ENCODE data around the gene CDK14. TPM values are rescaled to one million over a fixed set of nuclear protein-coding genes. Genes with fewer than 3 reads are reported as not detected.

CDK14 gene
- total RNA-seq, 3 donors from 2014 or later, result 0.71 to 1.1 (median 0.95) TPM

DNA sequence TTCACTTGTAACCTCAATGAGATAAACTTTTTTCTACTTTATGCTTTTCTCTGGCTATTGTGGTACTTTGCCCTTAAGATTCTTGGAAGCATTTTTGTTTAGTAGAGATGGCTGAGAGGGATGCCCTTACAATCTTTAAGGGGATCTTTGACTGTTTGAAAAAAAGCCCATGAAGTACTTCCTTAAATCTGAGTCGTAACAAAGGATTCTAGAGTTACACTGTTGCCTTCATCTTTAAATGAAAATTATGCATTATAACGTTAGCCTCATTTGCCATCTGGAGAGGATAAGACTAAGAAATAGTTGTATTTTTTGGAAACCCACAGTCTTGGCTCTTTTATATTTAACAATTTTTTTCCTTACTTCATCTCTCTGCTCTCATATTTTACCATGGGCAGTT is 630.3 kb downstream of the CDK14 start:
- Mint-ChIP-seq H3K27me3 (ENCODE audit: low read depth) (no peaks in the 10 kb centered on the region), H3K4me1 (ENCODE audit: low read depth) (no peaks in the 10 kb centered on the region), H3K36me3 (ENCODE audit: insufficient read depth) (no peaks in the 10 kb centered on the region), H3K4me3 (no peak overlapping the region), H3K9me3 (no peaks in the 10 kb centered on the region)
- ATAC-seq (no peak), DNase-seq (no peak)

DNA sequence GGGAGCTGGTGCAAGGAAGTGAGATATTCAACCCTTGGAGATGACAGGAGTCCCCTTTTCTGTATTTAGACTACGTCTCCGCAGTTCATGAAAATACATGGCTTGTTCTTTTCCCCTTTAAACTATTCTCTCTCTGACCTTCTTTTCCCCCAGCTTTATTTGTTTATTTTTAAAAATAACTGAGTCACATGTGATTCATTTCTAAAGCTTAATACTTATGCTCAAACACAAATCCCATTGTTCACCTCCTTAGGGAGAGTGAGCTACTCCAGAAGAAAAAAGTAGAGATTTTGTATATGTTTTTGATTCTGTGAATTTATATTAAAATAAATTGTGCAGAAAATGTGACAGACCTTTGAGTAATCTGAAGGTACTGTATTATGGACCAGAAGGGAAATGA is 632.2 kb downstream of the CDK14 start:
- H3K36me3 Mint-ChIP-seq (ENCODE audit: insufficient read depth), result no peaks in the 10 kb centered on the region
- no peaks in the 10 kb centered on the region for H3K27me3 Mint-ChIP-seq (ENCODE audit: low read depth)
- ATAC-seq, result no peak
- no peak for DNase-seq
- H3K4me3 Mint-ChIP-seq, result no peak overlapping the region
- no peaks in the 10 kb centered on the region for H3K4me1 Mint-ChIP-seq (ENCODE audit: low read depth)
- H3K9me3 Mint-ChIP-seq, result no peaks in the 10 kb centered on the region

DNA sequence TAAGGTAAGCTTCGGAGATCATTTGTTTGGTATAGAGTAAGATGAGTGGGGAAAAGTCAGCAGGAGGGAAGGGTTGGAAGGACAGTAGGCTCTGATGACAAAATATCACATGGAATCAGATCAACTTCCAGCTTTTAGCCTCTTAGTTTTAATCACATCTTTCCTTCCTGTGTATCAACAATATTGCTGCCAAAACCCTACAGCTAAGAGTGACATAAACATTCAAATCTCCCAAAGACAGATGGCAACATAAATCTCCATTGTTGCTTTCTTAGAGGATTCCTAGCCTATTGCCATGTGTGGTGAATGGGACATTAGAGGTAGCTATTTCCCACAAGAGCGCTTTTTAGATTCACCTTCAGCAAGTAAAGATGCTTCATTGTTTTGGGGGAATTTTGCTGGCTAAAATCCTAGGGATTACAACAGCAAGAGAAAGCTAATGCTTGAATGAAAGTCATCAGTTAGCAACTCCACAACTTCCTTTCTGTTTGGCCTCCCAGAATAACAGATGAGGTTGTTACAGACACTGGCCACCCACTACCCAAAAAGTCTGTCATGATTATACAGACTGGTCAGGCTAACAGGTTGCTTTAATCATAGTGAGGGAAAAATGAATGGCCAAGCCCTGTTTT is 632.9 kb downstream of the CDK14 start:
- Mint-ChIP-seq H3K36me3 (ENCODE audit: insufficient read depth) (no peaks in the 10 kb centered on the region), H3K4me3 (no peak overlapping the region), H3K4me1 (ENCODE audit: low read depth) (no peaks in the 10 kb centered on the region), H3K27me3 (ENCODE audit: low read depth) (no peaks in the 10 kb centered on the region), H3K9me3 (no peaks in the 10 kb centered on the region)
- ATAC-seq, result no peak
- no peak for DNase-seq

DNA sequence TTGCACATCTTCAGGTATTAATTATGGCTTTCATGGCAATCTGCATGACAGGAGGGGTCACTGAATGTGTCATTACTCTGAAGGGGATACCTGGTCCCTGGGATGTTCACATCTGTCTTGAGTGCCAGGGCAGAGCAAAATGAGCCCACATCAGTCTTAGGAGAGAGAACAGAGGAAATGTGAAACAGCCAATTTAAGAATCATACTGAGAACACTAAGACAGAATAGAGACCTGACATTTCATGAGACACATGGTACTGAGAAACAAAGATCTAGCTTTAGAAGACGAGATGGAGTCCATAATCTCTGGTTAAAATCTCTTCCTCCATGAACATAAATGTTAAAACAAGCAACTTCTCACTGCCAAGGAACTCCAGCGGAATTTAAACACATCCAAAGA is 634.0 kb downstream of the CDK14 start:
- DNase-seq, result no peak
- Mint-ChIP-seq H3K4me3 (no peak overlapping the region), H3K27me3 (ENCODE audit: low read depth) (no peaks in the 10 kb centered on the region), H3K4me1 (ENCODE audit: low read depth) (no peaks in the 10 kb centered on the region), H3K9me3 (no peaks in the 10 kb centered on the region), H3K36me3 (ENCODE audit: insufficient read depth) (no peaks in the 10 kb centered on the region)
- ATAC-seq, result no peak

DNA sequence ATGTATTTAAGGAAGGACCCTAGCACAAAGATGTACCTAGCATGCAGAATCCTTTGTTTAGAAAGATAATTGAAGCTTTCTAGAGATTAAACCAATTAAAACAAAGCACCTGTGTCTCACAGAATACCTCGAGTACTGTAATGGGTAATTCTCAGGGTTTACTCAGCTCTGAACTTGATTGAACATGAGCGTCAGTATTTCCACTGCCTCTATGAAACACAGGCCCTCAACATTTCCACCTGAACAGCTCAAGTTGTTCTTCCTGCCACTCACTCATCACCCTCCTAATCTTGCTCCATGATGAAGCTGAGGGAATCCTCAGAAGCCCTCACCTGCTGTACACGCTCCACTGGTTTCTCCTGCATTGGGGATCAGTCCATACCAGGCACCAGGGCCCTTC is 634.4 kb downstream of the CDK14 start:
- Mint-ChIP-seq H3K9me3 (no peaks in the 10 kb centered on the region), H3K4me1 (ENCODE audit: low read depth) (no peaks in the 10 kb centered on the region), H3K27me3 (ENCODE audit: low read depth) (no peaks in the 10 kb centered on the region), H3K4me3 (no peak overlapping the region), H3K36me3 (ENCODE audit: insufficient read depth) (no peaks in the 10 kb centered on the region)
- no peak for DNase-seq
- ATAC-seq, result no peak

DNA sequence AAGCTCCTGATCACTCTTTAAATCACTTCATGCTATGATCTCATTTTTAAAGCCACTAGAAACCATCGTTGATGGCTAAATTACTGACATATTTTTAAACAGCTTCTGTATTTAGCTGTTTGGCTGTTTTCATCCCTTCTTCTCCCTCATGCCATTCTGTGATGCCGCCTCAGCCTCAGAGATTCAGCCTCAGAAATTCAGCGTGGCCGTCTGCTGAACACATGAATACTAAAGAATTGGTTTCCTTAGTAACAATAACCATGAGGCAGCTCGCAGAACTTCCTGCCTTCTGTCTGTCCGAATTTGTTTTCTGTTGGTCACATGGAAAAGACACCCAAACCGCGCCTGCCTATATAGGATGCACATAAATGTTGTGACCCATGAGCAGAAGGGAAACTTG is 637.1 kb downstream of the CDK14 start:
- Mint-ChIP-seq H3K4me1 (ENCODE audit: low read depth) (no peaks in the 10 kb centered on the region), H3K27me3 (ENCODE audit: low read depth) (no peaks in the 10 kb centered on the region), H3K9me3 (no peaks in the 10 kb centered on the region), H3K4me3 (no peak overlapping the region), H3K36me3 (ENCODE audit: insufficient read depth) (no peaks in the 10 kb centered on the region)
- ATAC-seq, result no peak
- DNase-seq, result no peak

DNA sequence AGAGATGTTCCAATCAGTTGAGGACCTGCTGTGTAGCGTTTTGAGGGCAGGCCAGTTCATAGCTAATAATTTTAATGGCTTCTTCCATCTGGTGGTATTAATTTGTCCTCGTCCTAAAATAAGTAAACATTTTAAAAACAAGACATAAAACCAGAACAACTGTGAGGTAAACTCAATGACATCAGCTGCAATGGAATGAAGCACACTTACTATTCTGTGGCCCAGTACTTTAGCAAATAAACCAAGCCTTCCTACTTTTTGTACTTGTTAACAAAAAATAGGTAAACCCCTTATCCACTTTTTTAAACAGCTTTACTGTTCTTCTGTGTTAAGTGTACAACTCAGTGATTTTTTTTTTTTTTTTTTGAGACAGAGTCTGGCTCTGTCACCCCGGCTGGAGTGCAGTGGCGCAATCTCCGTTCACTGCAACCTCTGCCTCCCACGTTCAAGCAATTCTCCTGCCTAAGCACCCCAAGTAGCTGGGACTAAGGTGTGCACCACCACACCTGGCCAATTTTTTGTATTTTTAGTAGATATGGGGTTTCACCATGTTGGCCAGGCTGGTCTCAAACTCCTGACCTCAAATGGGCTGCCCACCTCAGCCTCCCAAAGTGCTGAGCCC is 639.2 kb downstream of the CDK14 start:
- H3K36me3 Mint-ChIP-seq (ENCODE audit: insufficient read depth), result no peaks in the 10 kb centered on the region
- no peak overlapping the region for H3K4me3 Mint-ChIP-seq
- ATAC-seq (no peak), DNase-seq (no peak)
- H3K4me1 Mint-ChIP-seq (ENCODE audit: low read depth), result no peaks in the 10 kb centered on the region
- H3K9me3 Mint-ChIP-seq, result no peaks in the 10 kb centered on the region
- H3K27me3 Mint-ChIP-seq (ENCODE audit: low read depth), result no peaks in the 10 kb centered on the region

DNA sequence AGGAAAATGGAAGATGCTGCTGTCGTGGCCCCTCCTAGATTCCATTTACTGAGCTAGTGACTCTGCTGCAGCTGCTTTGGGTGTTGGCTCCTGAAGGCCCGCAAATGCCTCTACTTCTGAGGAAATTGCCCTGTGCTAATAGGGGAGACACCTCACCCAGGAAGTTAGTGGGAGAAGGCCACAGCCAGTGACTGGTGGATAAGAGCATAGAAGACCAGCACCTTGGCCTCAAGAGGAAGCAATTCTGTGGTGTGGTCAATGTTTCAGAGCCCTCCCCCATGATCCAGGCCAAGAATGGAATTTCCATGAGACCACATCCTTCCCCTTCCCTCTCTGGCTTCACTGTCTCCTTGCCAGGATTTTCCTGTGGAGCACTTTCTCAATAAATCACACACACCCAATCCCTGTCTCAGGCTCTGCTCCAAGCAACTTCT is 643.1 kb downstream of the CDK14 start:
- Mint-ChIP-seq H3K36me3 (ENCODE audit: insufficient read depth) (no peaks in the 10 kb centered on the region), H3K4me1 (ENCODE audit: low read depth) (no peaks in the 10 kb centered on the region), H3K27me3 (ENCODE audit: low read depth) (no peaks in the 10 kb centered on the region)

DNA sequence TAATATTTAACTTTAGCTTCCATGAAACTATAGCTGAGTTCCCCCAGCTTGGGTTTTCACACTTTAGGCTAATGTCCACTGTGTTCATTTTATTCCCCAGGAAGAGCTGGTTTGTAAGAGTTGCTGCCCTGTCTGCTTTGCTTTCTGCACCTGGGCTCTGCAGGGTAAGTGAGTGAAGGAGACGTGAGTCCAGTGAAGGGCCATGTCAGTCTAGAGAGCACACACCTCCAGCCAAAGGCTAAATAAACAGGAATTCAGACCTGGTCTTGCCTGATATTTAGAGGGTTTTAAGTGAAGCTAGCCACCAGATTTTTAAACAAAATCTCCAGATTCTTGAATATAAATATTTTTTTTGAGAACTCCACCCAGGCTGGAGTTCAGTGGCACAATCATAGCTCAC is 643.7 kb downstream of the CDK14 start:
- Mint-ChIP-seq H3K36me3 (ENCODE audit: insufficient read depth) (no peaks in the 10 kb centered on the region), H3K4me3 (no peak overlapping the region), H3K4me1 (ENCODE audit: low read depth) (no peaks in the 10 kb centered on the region), H3K9me3 (no peaks in the 10 kb centered on the region), H3K27me3 (ENCODE audit: low read depth) (no peaks in the 10 kb centered on the region)
- DNase-seq, result no peak
- ATAC-seq, result no peak

More for the DNA sequence above, 643.1 kb downstream of the CDK14 start:
- DNase-seq (no peak), ATAC-seq (no peak)
- H3K4me3 Mint-ChIP-seq, result no peak overlapping the region
- H3K9me3 Mint-ChIP-seq, result no peaks in the 10 kb centered on the region

DNA sequence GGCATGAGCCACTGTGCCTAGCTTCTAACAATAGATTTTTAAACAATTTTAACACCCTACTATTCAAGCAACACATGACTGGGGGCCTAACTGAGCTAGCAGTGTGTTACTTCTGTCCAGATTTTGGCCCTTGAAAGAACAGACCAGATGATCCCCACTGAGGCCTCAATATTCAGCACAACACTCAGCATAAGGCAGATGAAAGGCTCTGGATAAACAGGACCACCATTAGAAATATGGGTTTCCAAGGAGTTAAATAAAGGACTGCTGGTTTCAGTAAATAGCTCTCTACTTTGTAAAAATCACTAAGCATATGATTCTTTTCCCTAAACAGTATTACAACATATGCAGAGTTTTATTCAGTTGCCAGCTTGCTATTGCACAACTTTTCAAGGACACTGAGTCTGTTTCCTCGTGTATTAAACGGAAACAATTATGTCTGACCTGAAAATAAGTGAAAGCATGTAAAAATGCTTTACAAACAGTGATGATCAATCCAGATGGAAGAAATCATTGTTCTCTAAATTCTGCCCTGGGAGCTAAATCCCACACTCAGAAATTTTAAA is 644.3 kb downstream of the CDK14 start:
- H3K27me3 Mint-ChIP-seq (ENCODE audit: low read depth), result no peaks in the 10 kb centered on the region
- H3K9me3 Mint-ChIP-seq, result no peaks in the 10 kb centered on the region
- DNase-seq (no peak), ATAC-seq (no peak)
- no peak overlapping the region for H3K4me3 Mint-ChIP-seq
- no peaks in the 10 kb centered on the region for H3K4me1 Mint-ChIP-seq (ENCODE audit: low read depth)
- no peaks in the 10 kb centered on the region for H3K36me3 Mint-ChIP-seq (ENCODE audit: insufficient read depth)

DNA sequence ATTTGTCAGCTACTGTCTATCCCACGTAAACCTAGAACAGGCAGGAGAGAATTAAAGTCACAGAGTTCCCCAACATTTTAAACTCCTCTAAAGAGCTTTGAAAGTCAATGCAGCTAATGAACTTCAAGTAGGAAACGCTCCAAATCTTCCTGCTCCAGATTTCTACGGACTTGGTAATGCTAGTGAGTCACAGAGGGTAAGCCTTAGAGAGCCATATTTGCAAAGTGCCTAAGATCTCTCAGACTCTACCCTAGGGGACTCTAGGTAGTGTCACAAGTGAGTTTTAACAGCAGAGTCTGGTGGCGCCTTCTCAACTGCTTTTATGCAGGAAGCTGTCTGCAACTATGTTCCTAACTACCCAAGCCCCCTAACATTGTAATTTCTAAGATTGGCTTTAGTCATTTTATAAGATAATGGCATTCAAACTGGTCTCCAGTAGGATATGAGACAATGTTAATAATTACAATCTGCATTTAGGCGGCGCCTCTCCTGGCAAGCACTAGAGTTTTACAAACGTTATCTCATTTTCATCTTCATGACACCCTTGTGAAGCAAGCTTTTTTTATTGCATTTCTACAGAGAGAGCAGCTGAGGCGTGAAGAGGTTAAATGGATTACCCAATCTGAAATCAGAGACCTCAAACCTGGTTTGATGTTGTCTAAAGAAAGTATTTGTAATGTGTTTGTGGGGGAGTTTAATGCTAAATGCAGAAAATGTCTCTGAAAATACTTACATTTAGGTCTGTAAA is 646.1 kb downstream of the CDK14 start:
- ATAC-seq (no peak), DNase-seq (no peak)
- no peaks in the 10 kb centered on the region for H3K27me3 Mint-ChIP-seq (ENCODE audit: low read depth)
- no peaks in the 10 kb centered on the region for H3K9me3 Mint-ChIP-seq
- H3K4me3 Mint-ChIP-seq, result no peak overlapping the region
- H3K4me1 Mint-ChIP-seq (ENCODE audit: low read depth), result no peaks in the 10 kb centered on the region
- H3K36me3 Mint-ChIP-seq (ENCODE audit: insufficient read depth), result no peaks in the 10 kb centered on the region

DNA sequence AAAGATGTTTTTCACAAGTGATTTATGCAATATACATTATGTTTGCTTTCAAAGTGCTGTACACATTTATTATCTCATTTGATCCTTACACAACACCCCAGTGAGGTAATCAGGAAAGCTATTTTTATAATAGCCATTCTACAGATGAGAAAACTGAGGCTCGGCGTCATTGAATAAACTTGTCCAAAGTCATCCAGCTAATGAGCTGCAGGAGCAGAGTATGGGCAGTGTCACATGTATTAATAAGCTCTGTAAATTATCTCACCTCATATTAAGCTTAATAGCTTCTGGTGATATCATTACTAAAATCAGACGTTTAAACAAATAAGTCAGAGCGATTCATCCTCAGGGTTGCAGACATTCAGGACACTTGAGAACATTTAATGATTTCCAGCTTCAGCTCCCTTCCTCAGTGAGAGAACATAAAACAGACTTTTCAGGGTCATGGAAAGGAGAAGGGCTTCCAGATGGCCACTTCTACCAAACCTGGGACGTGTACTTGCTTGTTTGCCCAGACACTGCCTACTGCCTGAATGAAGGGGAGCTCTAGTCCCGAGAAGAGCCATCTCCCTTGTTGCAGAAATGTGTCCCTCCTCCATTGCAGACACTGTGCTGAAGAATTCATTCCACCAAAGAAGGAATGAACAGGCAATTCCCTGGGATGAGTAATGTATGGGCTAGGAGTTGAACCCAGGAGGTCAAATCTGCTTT is 647.6 kb downstream of the CDK14 start:
- Mint-ChIP-seq H3K9me3 (no peaks in the 10 kb centered on the region), H3K36me3 (ENCODE audit: insufficient read depth) (no peaks in the 10 kb centered on the region), H3K4me1 (ENCODE audit: low read depth) (no peaks in the 10 kb centered on the region), H3K4me3 (no peak overlapping the region), H3K27me3 (ENCODE audit: low read depth) (no peaks in the 10 kb centered on the region)
- DNase-seq, result no peak
- ATAC-seq, result no peak

DNA sequence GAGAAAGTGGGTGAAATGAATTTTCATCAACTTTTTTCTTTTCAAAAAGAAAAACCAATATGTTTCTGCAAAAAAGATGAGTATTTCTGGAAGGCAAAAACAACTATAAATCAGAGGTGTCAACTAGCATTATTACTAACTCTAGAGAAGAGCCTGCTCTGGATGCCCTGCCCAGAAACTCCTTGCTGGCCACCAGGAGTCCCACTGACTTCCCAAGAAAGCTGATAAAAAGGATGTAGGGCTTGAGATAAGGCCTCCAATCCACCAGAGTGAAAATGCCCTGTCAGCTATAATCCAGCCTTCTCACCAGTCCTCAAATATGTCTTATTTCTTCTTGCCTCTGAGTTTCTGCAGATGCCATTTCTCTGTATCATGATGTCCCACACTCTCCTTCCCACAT is 651.4 kb downstream of the CDK14 start:
- no peaks in the 10 kb centered on the region for H3K27me3 Mint-ChIP-seq (ENCODE audit: low read depth)
- H3K4me1 Mint-ChIP-seq (ENCODE audit: low read depth), result no peaks in the 10 kb centered on the region
- H3K36me3 Mint-ChIP-seq (ENCODE audit: insufficient read depth), result no peaks in the 10 kb centered on the region
- ATAC-seq (no peak), DNase-seq (no peak)
- H3K9me3 Mint-ChIP-seq, result no peaks in the 10 kb centered on the region
- no peak overlapping the region for H3K4me3 Mint-ChIP-seq

DNA sequence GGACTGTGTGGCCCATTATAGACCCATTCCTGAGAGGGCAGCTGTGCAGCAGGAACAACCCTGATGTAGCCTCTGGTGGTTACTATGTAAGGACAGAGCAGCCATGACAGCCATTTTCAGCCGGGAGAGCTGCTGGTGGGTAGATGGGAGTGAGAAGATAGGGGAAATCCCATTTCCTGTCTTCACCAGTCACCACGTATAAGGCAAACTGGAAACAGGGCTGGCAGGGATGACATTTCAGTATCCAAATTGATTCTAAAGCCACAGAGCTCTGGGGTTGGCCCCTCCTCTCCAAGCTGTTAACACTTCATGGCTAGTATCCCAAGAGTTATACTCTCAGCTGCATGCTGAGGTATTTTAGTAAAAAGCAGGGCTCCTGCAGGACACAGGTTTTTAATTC is 652.9 kb downstream of the CDK14 start:
- Mint-ChIP-seq H3K9me3 (no peaks in the 10 kb centered on the region), H3K27me3 (ENCODE audit: low read depth) (no peaks in the 10 kb centered on the region), H3K36me3 (ENCODE audit: insufficient read depth) (no peaks in the 10 kb centered on the region), H3K4me1 (ENCODE audit: low read depth) (no peaks in the 10 kb centered on the region), H3K4me3 (no peak overlapping the region)
- no peak for ATAC-seq
- no peak for DNase-seq

Data from activated T-cell treated with anti-CD3 and anti-CD28 coated beads, Interleukin-2, amount 50 U/mL, for 4 hours (primary cell).